GM21717 (cell line): Measurements from ENCODE around the gene NDRG3.

Experiments used
- ATAC-seq: cut with Tn5 transposase; IDR thresholded peaks from one replicate; pipeline ENCODE4 v1.9.1; 2021; ENCODE audit warnings: mild to moderate bottlenecking, moderate library complexity; ENCODE audit not compliant: unreplicated experiment

NDRG3 gene

DNA sequence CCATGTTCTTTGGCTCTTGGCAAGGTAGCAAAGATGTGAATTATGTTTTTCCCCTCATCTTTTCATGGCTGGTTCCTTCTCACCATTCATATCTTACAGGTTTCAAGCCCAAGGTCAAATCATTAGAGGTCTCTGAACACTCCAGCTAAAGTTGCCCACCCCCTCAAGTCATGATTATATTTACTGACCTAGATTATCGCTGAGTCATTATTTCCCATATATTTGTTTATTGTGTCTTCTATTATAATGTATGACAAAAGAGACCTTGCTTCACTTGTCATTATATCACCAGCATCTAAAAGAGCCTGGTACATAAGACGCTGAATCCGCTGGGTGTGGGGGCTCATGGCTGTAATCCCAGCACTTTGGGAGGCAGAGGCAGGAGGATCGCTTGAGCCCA is 15.2 kb upstream of the NDRG3 start:
- no peak for ATAC-seq

DNA sequence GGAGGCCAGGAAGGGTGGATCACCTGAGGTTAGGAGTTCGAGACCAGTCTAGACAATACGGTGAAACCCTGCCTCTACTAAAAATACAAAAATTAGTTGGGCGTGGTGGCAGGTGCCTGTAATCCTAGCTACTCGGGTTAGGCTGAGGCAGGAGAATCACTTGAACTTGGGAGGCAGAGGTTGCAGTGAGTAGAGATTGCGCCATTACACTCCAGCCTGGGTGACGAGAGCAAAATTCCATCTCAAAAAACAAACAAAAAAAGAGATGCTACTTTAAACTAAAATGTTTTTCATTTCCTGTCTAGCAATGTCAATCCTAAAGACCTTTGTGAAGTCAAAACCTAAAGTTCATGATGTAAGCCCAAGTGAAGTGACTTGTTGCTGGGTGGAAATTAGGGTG is 14.8 kb upstream of the NDRG3 start:
- ATAC-seq: no peak

DNA sequence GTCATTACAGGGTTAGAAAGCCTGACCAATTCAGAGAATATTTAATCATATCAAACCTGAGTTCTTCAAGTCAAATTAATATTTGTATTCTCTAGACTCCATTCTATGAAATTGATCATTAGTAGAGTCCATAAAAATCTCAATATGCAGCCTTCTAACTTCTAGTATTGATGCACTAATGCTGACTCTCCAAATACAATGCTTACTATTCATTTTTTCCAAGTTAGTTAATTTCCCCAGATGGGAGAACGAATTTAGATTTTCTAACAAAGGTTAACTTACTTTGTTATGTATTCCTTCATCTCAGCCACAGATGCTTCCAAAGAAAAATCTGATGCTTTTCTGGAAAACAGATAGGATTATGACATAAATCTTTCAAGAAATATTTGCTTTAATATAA is 12.4 kb upstream of the NDRG3 start:
- no peak for ATAC-seq

DNA sequence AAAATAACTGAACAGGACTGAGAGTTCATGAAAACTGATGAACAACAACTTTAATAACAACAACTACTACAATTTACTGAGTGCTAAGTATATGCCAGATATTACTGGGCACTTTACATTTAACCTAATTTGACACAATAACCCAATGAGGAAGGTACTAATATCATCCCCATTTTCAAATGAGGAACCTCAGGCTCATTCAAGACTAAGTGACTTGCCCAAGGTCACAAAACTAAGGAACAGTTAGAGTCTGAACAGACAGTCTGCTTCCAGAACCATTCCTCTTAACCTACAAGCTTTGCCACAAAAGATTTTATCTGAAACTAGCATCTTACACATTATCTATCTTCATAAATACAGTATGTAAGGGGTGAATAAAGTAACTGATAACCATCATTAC is 10.6 kb upstream of the NDRG3 start:
- no peak for ATAC-seq

DNA sequence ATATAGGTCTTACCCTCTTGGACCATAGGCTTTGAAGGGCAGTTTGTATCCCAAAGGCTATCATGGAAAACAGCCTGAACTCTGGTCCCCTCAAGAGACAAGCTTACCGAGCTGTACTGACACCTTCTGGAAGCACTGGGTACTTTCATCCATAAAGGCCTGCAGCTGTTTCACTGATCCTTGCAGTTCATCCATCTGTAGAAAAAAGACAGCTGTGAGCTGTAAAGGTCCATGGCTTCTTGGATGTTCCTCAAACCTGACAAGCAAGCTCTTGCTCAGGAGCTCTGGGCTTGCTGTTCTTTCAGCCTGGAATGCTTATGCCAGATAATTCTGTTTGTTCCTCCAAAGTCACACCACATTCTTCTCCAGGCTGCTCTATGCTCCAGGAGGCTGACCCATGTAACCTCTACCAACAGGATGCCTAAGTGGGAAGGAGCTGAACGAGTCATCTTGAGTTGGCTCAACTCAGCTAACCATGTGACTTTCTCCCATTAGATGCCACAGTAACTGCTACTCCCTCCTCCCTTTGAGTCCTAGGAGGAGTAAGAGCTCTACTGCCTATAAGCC is 8.8 kb upstream of the NDRG3 start:
- no peak for ATAC-seq

DNA sequence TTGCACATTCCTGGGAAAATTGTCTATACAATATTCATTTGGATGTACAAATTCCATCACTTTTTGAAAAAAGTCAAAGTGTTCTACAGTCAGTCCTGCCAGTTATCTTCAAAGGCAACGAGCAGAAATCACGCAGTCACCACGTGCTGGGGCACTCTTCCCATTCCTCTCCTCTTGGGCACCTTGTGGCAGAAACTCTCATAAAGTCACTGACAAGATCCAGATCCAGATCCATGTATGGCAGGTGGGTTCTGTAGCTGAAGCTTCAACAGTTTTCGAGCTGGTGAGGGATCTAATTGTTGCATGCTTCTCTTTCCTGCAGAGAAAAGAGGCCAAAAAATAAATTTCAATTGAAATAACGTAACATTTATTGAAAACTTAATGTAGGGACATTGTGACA is 6.7 kb upstream of the NDRG3 start:
- ATAC-seq: no peak

DNA sequence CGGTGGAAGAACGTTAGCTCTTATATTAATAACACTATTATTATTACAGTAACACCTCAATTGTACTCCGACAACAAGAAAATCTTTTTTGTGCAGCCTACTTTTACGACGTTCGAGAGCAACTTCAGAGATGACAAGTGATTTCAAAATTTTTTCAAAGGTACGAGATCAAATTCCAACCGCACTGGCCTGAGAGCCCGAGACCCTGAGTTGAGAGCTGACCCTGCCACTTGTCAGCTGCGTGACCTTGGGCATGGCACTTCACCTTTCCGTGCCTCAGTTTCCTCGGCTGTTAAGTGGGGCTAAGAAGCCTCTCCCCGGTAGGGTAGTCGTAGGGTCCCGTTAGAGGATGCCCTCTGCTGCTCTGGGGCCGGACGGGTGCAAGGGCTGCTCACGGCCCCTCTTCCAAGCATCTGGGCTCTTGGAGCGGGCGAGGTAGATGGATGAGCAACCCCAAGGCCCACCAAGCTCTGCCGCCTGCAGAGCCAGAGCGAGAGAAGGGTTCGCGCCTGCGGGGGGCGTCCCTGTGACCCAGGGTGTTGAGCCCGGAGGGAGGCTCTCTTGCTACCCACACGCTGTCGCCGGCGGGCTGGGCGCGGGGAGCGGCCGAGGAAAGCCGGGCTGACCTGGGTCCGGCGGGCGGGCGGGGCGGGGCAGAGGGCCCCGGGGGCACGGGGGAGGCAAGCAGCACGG is 510 bp downstream of the NDRG3 start:
- ATAC-seq: peak; percentile 22

DNA sequence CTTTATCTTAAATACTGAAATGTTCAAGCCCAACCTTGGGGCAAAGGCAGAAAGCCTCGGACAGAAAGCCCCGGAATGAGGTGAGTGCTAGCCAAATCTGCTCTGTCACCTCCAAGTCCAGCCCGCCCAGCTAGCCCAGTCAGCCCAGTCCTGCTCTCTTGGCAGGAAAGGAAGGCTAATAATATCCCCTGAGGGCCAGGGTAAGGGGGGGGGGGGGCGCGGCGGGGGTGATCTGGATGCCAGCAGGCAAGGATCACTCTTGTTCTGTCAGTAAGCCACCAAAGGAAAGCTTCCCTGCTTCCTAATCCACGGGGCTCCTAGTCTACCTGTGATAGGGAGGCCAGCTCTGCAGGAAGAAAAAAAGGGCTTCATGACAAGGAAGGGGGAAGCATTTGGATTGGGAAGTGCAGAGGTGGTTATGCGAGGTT is 1.1 kb downstream of the NDRG3 start:
- no peak for ATAC-seq

DNA sequence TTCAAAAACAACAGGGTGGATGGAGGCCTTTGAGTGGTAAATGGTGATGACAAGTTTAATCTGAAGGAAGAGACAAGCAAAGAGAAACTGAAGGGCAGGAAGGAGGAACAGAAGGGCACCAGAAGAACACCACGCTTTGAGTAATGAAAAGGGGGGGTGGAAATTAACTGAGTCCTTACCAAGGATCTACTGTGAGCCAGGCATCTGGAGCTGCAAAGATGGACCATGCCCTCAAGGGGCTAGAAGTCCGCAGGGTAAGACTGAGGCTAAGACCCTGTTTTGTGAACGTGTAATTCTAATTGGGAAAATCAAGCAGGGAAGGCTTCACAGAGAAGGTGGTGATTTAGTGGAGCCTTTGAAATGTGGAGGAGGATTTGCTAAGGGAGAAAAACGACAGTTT is 1.6 kb downstream of the NDRG3 start:
- no peak for ATAC-seq

DNA sequence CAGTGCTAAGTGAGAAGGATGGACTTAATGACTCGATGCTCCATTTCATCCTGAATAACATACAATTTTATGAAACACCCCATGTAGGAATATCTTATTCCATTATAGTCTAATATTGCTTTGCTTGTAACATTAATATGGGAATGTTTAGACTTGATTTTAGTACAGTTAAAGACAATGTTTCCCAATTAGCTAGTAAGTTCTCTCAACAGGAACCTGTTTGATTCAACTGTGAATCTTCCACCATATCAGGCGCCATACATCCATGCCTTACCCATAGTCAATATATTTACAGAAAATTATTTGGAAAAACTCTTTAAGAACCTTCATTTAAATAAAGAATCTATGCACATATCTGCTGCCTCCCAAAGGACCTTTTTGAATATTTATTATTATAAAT is 3.3 kb downstream of the NDRG3 start:
- ATAC-seq: no peak

DNA sequence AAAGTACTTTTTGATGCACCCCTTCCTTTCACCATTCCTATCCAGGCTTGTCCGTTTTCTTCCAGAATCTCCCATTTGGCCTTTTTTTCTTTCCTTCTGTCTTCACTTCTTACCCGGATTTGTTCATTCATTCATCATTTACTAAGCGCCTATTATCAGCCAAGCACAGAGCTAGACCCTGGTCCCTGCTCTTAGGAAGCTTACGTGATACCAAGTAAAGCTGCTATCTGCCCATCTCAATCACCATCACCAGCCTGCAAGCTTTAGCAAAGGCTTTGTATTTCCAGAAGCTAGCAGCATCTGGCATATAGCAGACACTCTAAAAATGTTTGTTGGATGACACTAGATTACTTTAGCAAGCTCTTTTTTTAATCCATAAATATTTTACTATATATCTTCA is 4.8 kb downstream of the NDRG3 start:
- no peak for ATAC-seq

DNA sequence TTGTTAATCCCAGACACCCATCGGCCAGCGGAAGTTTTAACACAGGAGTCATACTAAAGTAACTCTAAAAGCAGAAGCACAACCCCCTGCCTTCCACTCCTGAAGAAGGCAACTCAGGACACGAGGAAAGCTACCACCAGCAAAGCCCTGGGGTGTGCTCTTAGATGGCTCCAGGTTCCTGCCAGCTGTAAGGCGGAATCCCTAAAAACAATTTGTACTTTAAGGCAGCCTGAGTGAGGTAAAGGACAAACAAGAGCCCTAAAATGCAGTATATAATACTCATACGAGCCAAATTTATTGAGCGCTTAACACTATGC is 8.7 kb downstream of the NDRG3 start:
- no peak for ATAC-seq

DNA sequence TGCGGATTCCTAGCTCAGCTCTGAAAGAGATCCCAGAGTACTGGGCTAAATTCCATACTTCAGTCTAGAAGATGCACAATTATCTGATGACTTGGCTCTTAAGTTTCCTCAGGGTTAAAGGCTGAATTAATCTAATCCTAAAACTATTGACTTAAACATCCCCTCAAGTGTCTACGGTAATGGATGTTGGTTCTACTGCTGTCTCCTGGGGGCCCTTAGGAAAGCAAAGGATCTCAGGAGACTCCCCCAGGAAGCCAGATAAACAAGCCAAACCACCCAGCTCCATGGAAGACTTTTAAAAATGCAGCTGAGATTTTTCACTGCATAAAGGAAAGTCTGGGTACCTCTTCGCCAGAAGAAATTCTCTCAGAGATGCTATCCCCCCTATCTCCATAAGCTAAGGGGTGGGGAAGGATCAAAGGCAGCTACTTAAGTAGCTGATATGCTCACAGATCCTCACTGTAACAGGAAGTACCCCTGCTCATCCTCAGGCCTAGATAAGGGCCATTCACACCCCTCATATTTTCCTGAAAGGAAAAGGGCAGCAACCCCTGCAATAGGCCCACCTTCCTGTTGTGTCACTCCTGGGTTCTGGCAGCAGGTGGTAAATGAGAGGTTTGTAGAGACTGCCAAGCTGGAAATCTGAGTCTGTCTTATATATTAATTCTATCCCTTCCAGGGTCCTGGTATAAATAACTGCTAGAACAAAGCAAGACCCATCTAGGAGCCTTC is 9.3 kb downstream of the NDRG3 start:
- no peak for ATAC-seq

DNA sequence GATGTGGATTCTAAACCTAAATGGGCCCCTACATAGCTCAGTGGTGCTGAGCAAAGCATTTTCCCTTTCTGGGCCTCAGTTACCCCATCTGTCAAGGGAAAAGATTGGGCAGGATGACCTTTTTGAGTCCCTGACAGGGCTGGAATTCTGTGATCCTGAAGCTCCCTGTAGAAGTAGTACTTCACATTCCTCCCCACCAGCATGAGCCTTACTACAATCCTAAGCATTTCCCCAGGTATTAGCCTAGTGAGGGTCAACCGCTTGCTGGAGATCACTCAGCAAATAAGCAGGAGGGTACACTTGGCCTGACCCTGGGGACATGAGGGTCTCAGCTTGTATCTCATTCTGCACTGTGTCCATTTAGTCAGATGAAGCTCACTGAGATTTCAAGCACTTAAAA is 13.4 kb downstream of the NDRG3 start:
- no peak for ATAC-seq

DNA sequence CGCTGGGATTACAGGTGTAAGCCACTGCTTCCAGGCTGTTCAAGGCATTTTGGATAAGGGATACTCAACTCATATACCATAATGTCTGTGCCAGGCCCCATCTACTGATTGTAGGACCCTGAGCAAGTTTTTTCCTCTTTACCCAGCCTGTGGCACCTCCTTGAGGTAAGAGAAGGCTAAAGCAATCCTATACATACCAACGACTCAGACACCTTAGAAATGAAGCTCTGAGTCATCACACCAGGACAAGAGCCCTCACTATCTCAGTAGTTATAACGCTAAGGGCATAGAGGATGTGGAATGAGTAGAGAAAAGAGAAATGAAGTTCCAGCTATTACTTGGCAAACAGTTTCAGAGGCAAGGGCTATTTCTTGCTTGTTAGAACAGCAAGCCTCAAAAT is 16.9 kb downstream of the NDRG3 start:
- ATAC-seq: no peak

DNA sequence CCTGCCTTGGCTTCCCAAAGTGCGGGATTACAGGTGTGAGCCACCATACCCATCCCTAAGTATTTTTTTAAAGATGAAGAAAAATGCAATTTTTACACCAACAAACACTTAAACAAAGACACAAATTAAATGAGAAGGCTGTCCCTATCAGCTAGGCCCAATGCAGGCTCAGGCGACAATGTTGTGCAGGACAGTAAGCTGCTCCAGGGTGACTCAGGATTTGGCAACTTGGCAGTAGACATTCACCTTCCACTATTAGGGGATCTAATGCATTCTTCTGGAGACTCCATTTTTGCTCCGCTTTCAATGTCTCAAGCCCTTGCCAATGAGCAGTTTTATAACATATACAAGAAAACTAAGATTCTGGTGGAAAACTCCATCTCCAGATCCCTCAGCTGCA is 19.7 kb downstream of the NDRG3 start:
- ATAC-seq: no peak

DNA sequence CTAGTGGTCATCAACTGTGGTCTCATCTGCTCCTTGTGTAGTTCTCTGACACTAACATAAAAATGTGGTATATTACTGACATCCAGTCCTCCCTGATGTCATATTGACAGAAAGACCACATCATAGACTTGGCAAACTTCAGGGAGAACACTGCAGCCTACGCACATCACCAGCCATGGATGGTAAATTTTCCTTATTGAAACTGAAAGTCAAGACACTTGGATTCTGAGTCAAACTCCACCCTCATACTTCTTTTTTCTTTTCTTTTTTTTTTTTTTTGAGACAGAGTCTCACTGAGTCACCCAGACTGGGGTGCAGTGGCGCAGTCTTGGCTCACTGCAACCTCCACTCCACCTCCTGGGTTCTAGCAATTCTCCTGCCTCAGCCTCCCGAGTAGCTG is 25.4 kb downstream of the NDRG3 start:
- ATAC-seq: no peak

DNA sequence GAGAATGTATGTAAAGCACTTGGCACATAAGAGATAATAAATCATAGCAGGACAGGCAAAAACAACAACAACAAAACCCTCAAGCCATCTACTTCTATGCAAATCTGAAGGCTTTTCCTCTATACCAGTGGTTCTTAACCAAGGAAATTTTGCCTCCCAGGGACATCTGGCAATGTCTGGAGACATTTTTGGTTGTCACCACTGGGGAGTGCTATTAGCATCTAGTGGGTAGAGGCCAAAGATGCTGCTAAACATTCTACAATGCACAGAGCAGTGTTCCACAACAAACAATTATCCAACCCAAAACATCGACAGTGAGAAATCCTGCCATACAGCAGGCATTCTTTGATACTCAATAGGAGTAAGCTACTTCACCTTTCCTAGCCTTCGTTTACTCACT is 28.2 kb downstream of the NDRG3 start:
- ATAC-seq: no peak

DNA sequence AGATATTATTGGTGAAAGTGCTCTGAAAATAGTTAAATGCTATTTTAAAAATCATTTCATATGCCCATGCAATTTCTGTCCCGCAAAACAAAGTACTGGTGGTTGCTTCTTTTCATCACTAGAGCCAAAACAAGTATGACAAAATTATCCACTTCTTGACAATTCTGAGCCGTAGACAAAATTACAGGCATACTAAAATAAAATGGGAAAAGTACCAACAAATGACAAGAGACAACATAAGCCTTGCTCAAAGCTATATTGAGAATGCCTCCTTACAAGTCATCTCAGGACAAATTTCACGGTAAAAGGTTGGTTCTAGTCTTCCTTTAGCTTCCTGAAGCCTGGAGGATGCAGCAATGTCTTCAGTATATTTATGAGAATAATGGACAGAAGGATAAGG is 28.9 kb downstream of the NDRG3 start:
- ATAC-seq: no peak

DNA sequence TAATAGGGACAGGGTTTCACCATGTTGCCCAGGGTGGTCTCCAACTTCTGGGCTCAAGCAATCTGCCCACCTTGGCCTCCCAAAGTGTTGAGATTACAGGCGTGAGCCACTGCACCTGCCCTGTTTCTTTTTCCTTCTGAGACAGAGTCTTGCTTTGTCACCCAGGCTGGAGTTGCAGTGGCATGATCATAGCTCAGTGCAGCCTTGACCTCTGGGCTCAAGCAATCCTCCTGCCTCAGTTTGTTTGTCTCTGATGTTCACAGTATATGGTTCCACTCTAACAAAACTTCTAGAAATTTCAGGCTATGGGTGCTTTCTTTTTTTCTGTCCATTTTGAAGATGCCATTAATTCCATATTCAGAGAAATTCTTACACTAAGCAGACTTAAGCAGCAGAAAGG is 33.1 kb downstream of the NDRG3 start:
- ATAC-seq: no peak

DNA sequence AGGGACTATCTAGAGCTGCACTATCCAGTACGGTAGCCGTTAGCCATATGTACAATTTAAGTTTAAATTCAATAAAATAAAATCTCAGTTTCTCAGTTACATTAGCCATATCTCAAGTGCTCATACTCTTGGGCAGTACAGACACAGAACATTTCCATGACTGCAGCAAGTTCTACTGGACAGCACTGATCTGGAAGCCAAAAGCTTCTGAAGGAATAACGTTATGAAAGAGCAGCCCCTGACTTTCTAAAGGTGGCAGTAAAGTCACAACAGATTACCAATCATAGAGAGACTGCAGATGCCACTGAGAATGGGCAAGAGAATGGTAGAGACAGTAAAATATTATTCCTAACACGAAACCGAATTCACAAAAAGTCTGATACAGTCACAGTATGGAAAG is 36.8 kb downstream of the NDRG3 start:
- ATAC-seq: no peak

DNA sequence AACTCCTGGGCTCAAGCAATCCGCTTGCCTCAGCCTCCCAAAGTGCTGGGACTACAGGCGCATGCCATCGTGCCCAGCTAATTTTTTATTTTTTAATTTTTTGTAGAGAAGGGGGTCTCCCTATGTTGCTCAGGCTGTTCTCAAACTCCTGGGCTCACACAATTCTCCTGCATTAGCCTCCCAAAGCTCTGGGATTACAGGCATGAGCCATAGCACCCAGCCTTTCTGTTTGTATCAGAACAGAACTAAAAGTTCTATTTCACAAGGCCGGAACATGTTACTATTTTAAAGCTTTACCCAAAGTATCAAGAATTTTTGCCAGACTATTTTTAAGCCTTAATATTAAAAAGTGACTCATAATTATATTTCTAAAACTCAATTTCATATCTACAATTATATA is 42.4 kb downstream of the NDRG3 start:
- ATAC-seq: no peak

DNA sequence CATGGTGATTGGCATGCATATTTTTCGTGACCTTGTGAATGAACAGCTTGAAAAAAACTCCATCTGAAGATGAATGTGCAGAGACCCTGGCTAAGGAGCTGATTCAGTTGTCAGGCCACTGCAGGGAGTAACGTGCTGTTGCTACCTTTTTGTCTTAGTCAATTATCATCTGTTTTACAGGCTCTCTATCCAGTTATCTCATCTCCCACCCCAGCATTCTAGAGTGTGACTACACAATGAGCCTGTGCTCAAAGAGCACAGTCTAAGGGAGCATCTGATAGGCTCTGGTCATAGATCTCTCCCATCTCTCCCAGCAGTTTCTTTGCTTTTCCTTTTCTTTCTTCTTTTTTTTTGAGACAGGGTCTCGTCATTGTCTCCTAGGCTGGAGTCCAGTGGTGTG is 45.5 kb downstream of the NDRG3 start:
- ATAC-seq: no peak
